ENCODE results near the gene GGT5.
"Not testable (repeated sequence)": the region's sequence is repeated elsewhere in the genome, so short reads cannot be mapped to it uniquely, and the experiment has no call there.

GGT5 gene

DNA sequence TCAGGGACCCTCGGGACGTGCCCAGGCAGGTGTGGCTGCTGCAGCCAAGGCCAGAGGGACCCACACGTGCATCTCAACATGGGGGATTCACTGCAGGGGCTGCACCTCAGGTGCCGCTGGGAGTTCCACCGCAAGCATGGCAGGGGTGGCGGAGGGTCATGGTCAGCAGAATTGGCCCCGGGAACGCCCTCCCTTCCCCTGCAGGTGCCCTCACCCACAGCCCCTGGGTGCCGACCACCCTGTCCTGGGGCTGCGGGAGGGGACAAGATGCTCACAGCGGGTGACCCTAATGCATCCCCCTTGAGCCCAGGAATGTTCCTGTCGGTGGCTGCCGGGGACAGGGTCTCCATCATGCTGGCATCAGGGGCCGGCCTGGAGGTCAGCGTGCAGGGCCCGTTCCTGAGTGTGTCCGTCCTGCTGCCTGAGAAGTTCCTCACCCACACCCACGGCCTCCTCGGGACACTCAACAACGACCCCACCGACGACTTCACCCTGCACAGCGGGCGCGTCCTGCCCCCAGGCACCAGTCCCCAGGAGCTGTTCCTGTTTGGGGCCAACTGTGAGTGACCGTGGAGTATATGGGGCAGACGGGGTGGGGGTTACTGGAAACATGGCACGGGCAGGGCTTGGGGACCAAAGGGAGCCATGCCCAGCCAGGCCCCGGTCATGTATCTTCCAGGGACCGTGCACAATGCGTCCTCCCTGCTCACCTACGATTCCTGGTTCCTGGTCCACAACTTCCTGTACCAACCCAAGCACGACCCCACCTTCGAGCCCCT, 57.8 kb downstream of the GGT5 start:
- H3K4me3 ChIP-seq (replicated peaks; ENCODE audit: low read depth, low read length) = no peak overlapping the region
- TF ChIP-seq, protein P1, sequence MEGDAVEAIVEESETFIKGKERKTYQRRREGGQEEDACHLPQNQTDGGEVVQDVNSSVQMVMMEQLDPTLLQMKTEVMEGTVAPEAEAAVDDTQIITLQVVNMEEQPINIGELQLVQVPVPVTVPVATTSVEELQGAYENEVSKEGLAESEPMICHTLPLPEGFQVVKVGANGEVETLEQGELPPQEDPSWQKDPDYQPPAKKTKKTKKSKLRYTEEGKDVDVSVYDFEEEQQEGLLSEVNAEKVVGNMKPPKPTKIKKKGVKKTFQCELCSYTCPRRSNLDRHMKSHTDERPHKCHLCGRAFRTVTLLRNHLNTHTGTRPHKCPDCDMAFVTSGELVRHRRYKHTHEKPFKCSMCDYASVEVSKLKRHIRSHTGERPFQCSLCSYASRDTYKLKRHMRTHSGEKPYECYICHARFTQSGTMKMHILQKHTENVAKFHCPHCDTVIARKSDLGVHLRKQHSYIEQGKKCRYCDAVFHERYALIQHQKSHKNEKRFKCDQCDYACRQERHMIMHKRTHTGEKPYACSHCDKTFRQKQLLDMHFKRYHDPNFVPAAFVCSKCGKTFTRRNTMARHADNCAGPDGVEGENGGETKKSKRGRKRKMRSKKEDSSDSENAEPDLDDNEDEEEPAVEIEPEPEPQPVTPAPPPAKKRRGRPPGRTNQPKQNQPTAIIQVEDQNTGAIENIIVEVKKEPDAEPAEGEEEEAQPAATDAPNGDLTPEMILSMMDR (IDR thresholded peaks at IDR 0.05; ENCODE audit: low read depth, low read length, missing control alignments) = no peak
- no peak for DNase-seq (ENCODE audit: extremely low read depth, low read depth)

DNA sequence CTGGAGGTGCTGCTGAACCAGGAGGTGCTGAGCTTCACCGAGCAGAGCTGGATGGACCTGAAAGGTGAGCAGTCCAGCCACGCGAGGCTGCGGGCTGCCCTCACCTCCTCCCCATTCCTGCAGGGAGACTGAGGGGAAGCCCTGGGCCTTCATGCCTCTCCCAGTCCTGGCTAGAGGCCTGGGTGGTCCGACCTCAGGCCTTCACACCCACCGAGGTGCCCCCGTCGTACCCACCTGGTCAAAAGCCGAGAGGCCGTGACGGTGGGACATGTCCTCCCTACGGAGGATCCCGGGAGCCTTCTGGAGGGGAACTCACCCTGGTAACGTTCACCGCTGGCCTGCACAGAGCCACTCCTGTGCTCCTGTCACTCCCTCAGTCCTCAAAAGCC, 58.5 kb downstream of the GGT5 start:
- H3K4me3 ChIP-seq (replicated peaks; ENCODE audit: low read depth, low read length) = no peak overlapping the region
- TF ChIP-seq, protein P1 (IDR thresholded peaks at IDR 0.05; ENCODE audit: low read depth, low read length, missing control alignments) = no peak
- no peak for DNase-seq (ENCODE audit: extremely low read depth, low read depth)

DNA sequence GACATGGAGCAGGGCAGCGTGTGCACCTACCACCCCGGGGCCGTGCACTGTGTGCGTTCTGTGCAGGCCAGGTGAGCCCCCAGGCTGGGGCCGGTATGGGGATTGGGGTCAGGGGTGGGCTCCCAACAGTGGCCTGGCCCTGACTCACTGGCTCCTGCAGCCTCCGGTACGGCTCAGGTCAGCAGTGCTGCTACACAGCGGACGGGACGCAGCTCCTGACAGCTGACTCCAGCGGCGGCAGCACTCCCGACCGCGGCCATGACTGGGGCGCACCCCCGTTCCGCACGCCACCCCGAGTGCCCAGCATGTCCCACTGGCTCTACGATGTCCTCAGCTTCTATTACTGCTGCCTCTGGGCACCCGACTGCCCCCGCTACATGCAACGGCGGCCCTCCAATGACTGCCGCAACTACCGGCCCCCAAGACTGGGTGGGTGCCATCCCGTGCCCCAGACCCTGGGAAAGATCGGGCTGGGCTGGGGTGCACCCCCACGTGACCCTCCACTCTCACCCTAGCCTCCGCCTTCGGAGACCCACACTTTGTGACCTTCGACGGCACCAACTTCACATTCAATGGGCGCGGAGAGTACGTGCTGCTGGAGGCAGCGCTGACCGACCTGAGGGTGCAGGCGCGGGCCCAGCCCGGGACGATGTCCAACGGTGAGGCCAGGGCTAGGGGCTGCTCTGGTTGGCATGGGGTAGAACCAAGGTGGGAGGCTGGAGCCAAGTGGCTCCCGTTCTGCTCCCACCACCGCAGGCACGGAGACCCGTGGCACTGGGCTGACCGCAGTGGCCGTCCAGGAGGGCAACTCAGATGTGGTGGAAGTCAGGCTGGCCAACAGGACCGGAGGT, 59.2 kb downstream of the GGT5 start:
- TF ChIP-seq, protein P1 (IDR thresholded peaks at IDR 0.05; ENCODE audit: low read depth, low read length, missing control alignments) = no peak
- DNase-seq (ENCODE audit: extremely low read depth, low read depth) = no peak
- no peak overlapping the region for H3K4me3 ChIP-seq (replicated peaks; ENCODE audit: low read depth, low read length)

GRCh38 chr22:24185001-24185500, 59.8 kb downstream of the GGT5 start:
- DNase-seq (ENCODE audit: extremely low read depth, low read depth) = no peak
- no peak overlapping the region for H3K4me3 ChIP-seq (replicated peaks; ENCODE audit: low read depth, low read length)
- TF ChIP-seq, protein P1 (IDR thresholded peaks at IDR 0.05; ENCODE audit: low read depth, low read length, missing control alignments) = no peak

DNA sequence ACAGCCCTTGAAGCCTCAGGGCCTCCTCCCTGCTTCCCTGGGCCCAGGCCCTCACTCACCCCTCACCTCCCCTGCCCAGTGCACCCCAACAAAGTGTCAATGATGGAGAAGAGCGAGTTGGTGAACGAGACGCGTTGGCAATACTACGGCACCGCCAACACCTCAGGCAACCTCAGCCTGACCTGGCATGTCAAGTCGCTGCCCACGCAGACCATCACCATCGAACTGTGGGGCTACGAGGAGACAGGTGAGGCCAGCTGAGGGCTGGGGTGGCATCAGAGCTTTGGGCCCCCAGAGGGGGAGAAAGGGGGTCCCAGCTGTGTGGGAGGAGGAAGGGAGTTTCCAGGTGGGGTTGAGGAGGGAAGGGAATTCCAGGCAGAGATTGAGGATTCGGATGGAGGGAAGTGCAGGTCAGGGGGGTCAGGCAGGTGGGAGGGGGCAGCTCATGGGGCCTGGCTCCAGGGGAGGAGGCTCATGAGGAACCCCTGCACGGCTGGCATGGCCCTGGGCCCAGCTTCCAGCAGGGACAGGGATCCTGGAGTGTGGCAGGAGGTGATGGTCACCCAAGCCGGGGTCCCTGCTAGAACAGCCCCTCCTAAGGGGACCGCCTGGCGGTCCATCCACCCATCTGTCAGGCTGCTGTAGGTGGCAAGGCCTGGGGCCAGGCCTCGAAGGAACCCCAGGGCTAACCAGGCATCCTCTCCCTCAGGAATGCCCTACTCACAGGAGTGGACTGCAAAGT, 60.7 kb downstream of the GGT5 start:
- H3K4me3 ChIP-seq (replicated peaks; ENCODE audit: low read depth, low read length) = no peak overlapping the region
- TF ChIP-seq, protein P1 (IDR thresholded peaks at IDR 0.05; ENCODE audit: low read depth, low read length, missing control alignments) = no peak
- no peak for DNase-seq (ENCODE audit: extremely low read depth, low read depth)

GRCh38 chr22:24183321-24184031, 61.4 kb downstream of the GGT5 start:
- TF ChIP-seq, protein P1 (IDR thresholded peaks at IDR 0.05; ENCODE audit: low read depth, low read length, missing control alignments) = no peak
- DNase-seq (ENCODE audit: extremely low read depth, low read depth) = no peak
- no peak overlapping the region for H3K4me3 ChIP-seq (replicated peaks; ENCODE audit: low read depth, low read length)

DNA sequence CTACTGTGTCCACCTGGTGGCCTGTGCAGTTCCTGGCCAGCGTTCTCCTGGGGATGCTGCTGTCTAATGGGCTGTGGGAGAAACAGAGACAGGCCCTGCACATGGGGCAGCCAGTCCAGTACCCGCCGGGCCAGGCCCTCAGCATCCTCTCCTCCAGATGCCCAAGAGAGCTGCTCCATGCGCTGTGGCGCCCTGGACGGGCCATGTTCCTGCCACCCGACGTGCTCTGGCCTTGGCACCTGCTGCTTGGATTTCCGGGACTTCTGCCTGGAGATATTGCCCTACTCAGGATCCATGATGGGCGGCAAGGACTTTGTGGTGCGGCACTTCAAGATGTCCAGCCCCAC, 62.0 kb downstream of the GGT5 start:
- H3K4me3 ChIP-seq (replicated peaks; ENCODE audit: low read depth, low read length); DNase-seq (ENCODE audit: extremely low read depth, low read depth): not testable (repeated sequence)

All from HFF-Myc (cell line).